ENCODE data around the gene PTPN14.

PTPN14 gene

GRCh38 chr1:214377485-214377884 lies 173.9 kb downstream of the PTPN14 start:
- H3K4me1 ChIP-seq (ENCODE audit: low read length), result no peaks in the 10 kb centered on the region
- no peak overlapping the region for H3K27ac ChIP-seq (ENCODE audit: low read length)
- no peaks in the 10 kb centered on the region for H3K9me3 ChIP-seq (ENCODE audit: insufficient read depth, low read length)
- H3K4me2 ChIP-seq (ENCODE audit: low read length), result no peak overlapping the region
- TF ChIP-seq EZH2phosphoT487 (IDR thresholded peaks at IDR 0.05; ENCODE audit: low read depth) (no peak), CTCF (IDR thresholded peaks at IDR 0.05; ENCODE audit: low read depth, low read length) (no peak)
- no peak overlapping the region for H3K4me3 ChIP-seq (ENCODE audit: low read length)
- H2AFZ ChIP-seq (ENCODE audit: low read depth, low read length), result no peak overlapping the region
- H3K36me3 ChIP-seq (replicated peaks; ENCODE audit: low read depth, low read length), result no peaks in the 10 kb centered on the region
- H3K79me2 ChIP-seq (ENCODE audit: low read length), result no peaks in the 10 kb centered on the region
- no peaks in the 10 kb centered on the region for H4K20me1 ChIP-seq (ENCODE audit: insufficient read depth, low read length)
- peaks cover 16% of the 10 kb centered on the region for H3K27me3 ChIP-seq (ENCODE audit: low read depth, low read length)
- H3K9ac ChIP-seq (ENCODE audit: low read length), result no peak overlapping the region

GRCh38 chr1:214372092-214372491 lies 179.3 kb downstream of the PTPN14 start:
- Histone ChIP-seq H3K4me2 (ENCODE audit: low read length) (no peak overlapping the region), H3K36me3 (replicated peaks; ENCODE audit: low read depth, low read length) (no peaks in the 10 kb centered on the region), H3K4me3 (ENCODE audit: low read length) (no peak overlapping the region)

GRCh38 chr1:214370615-214371014 lies 180.8 kb downstream of the PTPN14 start:
- Histone ChIP-seq H3K4me1 (ENCODE audit: low read length) (no peaks in the 10 kb centered on the region), H3K9ac (ENCODE audit: low read length) (no peak overlapping the region), H3K27ac (ENCODE audit: low read length) (no peak overlapping the region), H3K36me3 (replicated peaks; ENCODE audit: low read depth, low read length) (no peaks in the 10 kb centered on the region), H3K79me2 (ENCODE audit: low read length) (no peaks in the 10 kb centered on the region), H3K4me2 (ENCODE audit: low read length) (no peak overlapping the region), H3K9me3 (ENCODE audit: insufficient read depth, low read length) (no peaks in the 10 kb centered on the region), H3K27me3 (ENCODE audit: low read depth, low read length) (peaks cover 41% of the 10 kb centered on the region), H4K20me1 (ENCODE audit: insufficient read depth, low read length) (no peaks in the 10 kb centered on the region), H2AFZ (ENCODE audit: low read depth, low read length) (no peak overlapping the region), H3K4me3 (ENCODE audit: low read length) (no peak overlapping the region)
- TF ChIP-seq EZH2phosphoT487 (IDR thresholded peaks at IDR 0.05; ENCODE audit: low read depth) (no peak), CTCF (IDR thresholded peaks at IDR 0.05; ENCODE audit: low read depth, low read length) (no peak)

More at GRCh38 chr1:214372092-214372491, 179.3 kb downstream of the PTPN14 start:
- Histone ChIP-seq H2AFZ (ENCODE audit: low read depth, low read length) (no peak overlapping the region), H3K27me3 (ENCODE audit: low read depth, low read length) (peaks cover 33% of the 10 kb centered on the region), H3K9me3 (ENCODE audit: insufficient read depth, low read length) (no peaks in the 10 kb centered on the region), H3K79me2 (ENCODE audit: low read length) (no peaks in the 10 kb centered on the region), H3K9ac (ENCODE audit: low read length) (no peak overlapping the region), H3K27ac (ENCODE audit: low read length) (no peak overlapping the region), H4K20me1 (ENCODE audit: insufficient read depth, low read length) (no peaks in the 10 kb centered on the region), H3K4me1 (ENCODE audit: low read length) (no peaks in the 10 kb centered on the region)
- no peak for TF ChIP-seq EZH2phosphoT487 (IDR thresholded peaks at IDR 0.05; ENCODE audit: low read depth)
- no peak for TF ChIP-seq CTCF (IDR thresholded peaks at IDR 0.05; ENCODE audit: low read depth, low read length)

- no peak overlapping the region for H3K27ac ChIP-seq (ENCODE audit: low read length)
- H3K9ac ChIP-seq (ENCODE audit: low read length), result no peak overlapping the region
- no peak overlapping the region for H3K4me3 ChIP-seq (ENCODE audit: low read length)
- no peaks in the 10 kb centered on the region for H3K9me3 ChIP-seq (ENCODE audit: insufficient read depth, low read length)
- TF ChIP-seq CTCF (IDR thresholded peaks at IDR 0.05; ENCODE audit: low read depth, low read length), result no peak
- H3K36me3 ChIP-seq (replicated peaks; ENCODE audit: low read depth, low read length), result no peaks in the 10 kb centered on the region
- no peak overlapping the region for H3K4me2 ChIP-seq (ENCODE audit: low read length)
- peaks cover 43% of the 10 kb centered on the region for H3K27me3 ChIP-seq (ENCODE audit: low read depth, low read length)
- no peaks in the 10 kb centered on the region for H3K4me1 ChIP-seq (ENCODE audit: low read length)
- no peak overlapping the region for H2AFZ ChIP-seq (ENCODE audit: low read depth, low read length)
- no peaks in the 10 kb centered on the region for H3K79me2 ChIP-seq (ENCODE audit: low read length)
- H4K20me1 ChIP-seq (ENCODE audit: insufficient read depth, low read length), result no peaks in the 10 kb centered on the region
Measured at GRCh38 chr1:214369364-214369763, 182.0 kb downstream of the PTPN14 start.
